Panc1 (cell line): ENCODE measurements around the gene FAM13A.

Experiments used
- POLR2AphosphoS5 ChIP-seq: IDR thresholded peaks from 2 replicates; pipeline ENCODE4 v1.6.1; 2012; ENCODE audit warnings: mild to moderate bottlenecking, low read depth, low read length, moderate library complexity
- SIN3A ChIP-seq: IDR thresholded peaks from 2 replicates; pipeline ENCODE4 v1.6.1; 2012; ENCODE audit warnings: low read depth, mild to moderate bottlenecking, low read length, moderate library complexity, borderline replicate concordance; ENCODE audit not compliant: insufficient read depth
- TF ChIP-seq, protein P1 (sequence below): fragments of 450-650 bp; IDR thresholded peaks from 2 replicates; pipeline ENCODE4 v1.5.1; 2017; ENCODE audit warnings: mild to moderate bottlenecking

DNA sequence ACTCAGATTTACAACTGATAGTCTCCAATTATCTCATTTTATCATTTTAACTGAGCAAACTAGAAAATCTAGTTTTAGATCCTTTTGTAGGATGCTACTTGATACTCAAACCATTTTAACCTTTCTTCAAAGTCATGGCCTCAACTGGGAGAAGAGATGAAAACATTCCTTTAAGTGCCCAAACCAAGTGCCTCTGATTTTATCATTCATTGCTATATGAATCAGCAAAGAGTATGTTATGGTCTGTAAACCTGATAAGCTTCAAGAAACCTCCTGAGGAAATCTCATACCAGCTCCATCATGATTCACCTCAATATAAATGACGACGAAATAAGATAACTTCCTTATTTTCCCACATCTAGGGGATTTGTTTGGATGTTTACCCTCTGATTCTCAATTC lies 119.9 kb downstream of the FAM13A start:
- TF ChIP-seq, protein P1, sequence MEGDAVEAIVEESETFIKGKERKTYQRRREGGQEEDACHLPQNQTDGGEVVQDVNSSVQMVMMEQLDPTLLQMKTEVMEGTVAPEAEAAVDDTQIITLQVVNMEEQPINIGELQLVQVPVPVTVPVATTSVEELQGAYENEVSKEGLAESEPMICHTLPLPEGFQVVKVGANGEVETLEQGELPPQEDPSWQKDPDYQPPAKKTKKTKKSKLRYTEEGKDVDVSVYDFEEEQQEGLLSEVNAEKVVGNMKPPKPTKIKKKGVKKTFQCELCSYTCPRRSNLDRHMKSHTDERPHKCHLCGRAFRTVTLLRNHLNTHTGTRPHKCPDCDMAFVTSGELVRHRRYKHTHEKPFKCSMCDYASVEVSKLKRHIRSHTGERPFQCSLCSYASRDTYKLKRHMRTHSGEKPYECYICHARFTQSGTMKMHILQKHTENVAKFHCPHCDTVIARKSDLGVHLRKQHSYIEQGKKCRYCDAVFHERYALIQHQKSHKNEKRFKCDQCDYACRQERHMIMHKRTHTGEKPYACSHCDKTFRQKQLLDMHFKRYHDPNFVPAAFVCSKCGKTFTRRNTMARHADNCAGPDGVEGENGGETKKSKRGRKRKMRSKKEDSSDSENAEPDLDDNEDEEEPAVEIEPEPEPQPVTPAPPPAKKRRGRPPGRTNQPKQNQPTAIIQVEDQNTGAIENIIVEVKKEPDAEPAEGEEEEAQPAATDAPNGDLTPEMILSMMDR = no peak
- TF ChIP-seq SIN3A = no peak
- TF ChIP-seq POLR2AphosphoS5 = no peak
